Measurements from ENCODE around the gene DOCK2.
"Not testable (repeated sequence)": the region's sequence is repeated elsewhere in the genome, so short reads cannot be mapped to it uniquely, and the experiment has no call there.

Gene DOCK2

DNA sequence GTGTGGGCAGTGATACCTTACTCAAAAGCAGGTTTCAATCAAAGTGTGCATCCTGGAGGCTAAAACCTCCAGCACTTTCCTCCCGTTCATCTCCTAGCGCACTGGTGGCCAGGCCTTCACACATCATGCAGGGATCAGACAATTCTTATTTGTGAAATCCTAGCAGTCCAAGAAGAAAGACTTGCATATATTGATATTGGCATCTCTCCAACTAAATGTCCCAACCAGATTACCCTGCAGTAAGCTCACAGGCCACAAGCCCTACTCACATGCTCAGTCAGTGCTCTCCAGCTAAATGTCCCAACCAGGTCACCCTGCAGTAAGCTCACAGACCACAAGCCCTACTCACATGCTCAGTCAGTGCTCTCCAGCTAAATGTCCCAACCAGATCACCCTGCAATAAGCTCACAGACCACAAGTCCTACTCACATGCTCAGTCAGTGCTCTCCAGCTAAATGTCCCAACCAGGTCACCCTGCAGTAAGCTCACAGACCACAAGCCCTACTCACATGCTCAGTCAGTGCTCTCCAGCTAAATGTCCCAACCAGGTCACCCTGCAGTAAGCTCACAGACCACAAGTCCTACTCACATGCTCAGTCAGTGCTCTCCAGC, 196.7 kb downstream of the DOCK2 start:
- not testable (repeated sequence) for DNase-seq

DNA sequence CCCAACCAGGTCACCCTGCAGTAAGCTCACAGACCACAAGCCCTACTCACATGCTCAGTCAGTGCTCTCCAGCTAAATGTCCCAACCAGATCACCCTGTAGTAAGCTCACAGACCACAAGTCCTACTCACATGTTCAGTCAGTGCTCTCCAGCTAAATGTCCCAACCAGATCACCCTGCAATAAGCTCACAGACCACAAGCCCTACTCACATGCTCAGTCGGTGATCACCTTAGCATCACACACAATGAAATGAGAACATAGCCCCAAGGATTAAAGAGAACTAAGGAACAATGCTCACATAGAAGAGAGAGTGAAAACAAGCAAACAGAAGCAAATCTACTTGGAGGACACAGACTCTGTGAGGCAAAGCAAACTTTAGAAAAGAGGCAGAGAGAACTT, 197.5 kb downstream of the DOCK2 start:
- DNase-seq, result not testable (repeated sequence)

DNA sequence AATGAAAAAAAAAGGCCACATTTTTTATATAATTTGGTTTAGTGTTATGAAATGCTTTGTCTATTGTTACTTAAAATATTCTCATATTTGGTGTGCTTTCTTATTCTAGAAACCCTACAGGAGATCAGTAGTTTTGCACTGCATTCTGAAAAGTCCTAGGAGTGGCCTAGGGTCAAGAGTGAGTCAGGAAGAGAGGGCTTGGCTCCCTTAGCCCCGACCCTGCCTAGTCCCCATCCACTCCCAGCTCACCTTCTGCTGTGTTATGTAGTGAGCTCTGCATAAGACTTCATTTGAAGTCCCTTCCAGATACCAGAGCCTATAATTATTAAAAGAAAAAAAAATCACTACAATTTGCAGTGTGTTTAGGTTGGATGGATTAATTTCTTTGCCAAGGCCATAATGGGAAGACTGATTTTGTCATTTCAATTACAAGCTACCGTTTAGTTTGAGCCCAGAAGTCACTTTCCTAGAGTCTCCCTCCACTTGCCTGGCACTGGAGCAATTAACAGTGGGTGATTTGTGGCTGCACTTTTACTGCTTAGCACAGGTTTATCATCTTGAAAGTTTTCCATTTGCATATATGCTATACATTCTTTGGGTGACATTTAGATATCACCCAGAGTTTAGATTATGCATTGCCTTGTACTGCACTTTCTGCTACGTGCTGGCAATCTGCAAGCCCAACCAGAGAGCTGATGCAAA, 199.9 kb downstream of the DOCK2 start:
- no peak for DNase-seq

DNA sequence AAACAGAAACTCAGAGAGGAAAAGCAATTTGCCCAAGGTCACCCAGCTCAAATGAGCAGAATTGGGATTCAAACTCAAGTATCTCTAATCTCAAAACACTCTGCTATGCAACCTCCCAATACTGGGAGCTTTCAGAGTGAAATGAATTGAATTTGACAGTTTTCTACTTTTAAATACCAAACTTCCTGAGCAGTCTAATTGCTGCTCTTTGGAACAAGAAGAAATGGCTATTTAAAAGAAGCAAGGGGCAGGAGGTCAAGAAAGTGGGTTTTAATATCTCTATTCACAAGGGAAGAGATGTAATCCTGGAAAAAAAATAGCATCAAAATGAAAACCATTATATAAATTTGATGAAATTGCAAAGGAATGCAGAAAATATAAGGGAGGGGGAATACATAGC, 200.6 kb downstream of the DOCK2 start:
- DNase-seq, result no peak

DNA sequence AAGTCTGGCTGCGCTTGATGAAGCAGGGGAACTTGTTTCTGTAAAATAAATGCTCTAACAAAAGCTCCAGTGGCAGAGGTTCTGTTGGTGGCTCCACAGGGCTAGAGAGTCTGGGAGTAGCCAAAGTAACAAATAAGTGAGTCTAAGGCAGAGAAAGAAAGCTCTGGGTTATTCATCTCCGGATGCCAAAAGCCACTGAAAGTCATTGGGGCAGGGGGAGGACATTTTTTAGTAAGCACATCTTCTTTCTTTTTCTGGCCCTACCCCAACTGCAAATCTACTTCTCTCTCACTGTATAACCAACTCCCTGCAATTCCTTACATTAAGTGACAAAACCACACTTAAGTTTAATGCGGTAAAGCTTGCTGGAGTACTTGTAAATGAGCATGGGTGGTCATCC, 201.6 kb downstream of the DOCK2 start:
- DNase-seq, result no peak

DNA sequence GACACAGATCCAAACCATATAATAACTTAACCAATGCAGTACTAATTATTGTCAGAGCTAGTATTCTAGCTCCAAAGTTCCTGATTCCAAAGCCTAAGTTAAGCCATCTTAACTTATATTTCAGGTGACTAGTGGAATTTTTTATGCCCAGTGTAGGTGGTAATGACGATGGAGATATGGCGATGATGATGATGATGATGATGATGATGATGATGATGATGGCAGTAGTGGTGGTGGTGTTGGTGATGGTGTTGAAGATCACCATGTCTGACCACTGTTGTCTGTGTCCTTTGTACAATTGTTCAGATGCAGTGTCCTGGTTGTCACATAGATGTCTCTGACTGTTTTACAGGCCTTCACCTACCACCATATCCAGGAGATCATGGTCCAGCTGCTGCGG, 203.3 kb downstream of the DOCK2 start:
- no peak for DNase-seq

DNA sequence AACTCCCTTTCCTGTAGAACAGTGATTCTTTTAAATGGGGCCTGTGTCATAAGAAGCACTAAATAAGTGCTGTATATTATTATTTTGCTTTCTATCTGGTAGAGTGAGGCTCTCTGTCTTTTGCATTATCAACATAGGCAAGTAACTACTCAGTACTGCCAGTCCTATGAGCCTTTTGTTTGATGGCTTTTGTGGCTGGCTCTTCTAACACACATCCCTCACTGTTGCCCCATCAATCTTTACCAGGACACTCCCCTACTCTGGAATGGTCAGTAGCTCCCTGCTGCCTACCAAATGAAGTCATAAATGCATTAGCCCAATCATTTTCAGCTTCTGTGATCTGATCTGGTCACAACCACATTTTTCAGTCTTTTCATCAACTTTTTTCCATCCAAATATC, 205.6 kb downstream of the DOCK2 start:
- no peak for DNase-seq

DNA sequence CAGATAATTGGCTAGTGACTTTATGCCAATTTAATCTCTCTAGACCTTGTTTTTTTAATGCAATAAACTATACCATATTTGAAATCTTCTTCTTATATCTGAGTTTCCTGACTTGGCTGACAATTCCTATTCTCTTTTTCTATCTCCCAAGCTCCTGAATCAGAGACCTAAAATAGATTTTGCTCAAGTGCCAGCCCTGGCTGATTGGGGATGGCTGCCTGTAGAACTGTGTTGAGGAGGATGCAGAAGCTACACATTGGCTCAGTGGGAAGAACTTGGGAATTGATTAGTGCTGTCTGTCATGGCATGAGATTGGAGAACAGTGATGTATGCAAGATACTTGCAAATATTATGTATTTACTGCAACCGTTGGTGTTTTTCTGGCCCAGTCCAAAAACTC, 210.4 kb downstream of the DOCK2 start:
- DNase-seq, result no peak

DNA sequence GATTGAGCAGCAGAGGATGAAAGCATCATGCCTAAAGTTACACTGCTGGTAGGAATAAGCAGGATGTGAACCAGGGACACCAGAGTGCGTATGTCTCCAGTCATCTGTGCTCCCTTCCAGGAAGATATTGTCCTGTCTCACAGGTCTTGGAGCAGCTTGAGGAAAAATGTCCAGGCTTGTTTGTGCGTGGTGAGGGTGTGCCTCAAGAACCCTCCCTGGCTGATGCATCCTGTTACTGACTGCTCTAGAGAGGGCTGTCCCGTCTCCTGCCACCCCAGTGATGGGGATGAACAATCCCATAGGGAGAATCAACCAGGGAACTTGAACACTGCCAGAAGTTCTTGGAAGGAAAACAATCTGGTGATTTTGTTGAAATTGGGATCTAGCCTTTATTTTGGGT, 211.2 kb downstream of the DOCK2 start:
- DNase-seq, result no peak

DNA sequence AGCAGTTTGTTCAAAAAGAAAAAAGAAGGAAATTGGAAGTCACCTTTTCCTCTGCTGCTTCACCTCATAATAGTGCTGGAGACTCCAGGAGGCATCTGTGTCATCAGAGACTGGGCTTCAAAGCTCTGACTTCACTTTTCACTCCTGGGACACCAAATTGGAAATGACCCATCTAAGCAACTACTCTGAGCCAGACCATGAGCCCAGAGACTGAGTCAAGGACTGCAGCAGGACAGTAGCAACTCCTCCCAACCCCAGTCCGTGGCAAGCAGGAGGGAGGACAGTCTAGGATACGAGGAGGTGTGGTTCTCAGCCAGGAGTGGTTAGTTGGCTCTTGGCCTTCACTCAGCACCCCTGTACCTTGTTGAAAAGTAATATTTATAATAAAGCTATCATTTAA, 211.7 kb downstream of the DOCK2 start:
- no peak for DNase-seq

DNA sequence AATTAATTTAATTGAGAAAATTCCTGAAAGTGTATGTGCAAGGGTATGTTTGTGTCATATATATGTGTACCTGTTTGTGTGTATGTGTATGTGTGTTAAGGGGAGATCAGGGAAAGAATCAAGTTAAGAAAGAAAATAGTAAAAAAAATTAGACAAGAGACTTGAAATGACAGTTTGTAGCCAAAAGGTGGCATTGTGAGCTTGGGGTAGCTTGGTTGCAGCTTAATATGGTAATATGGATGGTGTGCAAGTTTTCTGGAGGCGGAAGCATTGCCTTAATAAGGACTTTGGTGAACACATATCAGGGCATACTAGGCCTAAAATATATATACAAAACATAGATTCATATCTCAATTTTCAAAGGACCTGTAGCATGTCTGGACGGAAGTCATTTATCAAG, 213.3 kb downstream of the DOCK2 start:
- no peak for DNase-seq

DNA sequence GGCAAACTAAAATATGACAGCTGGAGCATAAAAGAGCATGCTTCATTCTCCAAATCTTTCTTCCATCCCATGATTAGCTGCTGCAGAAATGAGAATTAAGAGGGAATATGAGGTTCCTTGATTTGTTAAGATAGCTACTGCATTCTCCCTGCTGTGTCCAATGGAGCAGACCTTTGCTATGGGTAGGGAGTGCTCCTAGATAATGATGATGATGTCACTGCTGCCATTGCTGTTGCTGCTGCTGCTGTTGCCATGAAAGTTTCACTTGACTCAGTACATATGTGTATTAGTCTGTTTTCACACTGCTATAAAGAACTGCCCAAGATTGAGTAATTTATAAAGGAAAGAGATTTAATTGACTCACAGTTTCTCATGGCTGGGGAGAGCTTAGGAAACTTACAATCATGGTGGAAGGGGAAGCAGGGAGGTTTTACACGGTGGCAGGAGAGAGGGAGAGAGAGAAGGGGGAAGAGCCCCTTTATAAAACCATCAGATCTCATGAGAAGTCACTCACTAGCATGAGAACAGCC, 214.3 kb downstream of the DOCK2 start:
- no peak for DNase-seq

DNA sequence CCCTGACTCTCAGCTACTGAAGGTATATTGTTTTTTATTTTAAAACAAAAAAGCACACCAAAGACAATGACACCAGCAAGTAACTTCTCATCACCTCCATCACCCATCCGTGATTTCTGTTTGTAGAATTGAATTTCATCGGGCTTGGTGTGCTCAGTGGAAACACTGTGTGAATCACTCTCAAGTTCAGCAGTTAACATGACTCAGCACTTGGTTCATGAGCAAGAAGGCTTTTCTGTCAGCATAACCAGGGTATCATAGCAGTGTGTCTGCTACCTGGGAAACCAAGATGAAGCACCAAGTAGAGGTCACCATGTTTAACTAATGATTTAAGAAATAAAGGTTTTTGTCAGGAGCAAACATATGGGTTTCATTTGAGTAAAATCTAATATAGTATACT, 219.5 kb downstream of the DOCK2 start:
- DNase-seq, result no peak

DNA sequence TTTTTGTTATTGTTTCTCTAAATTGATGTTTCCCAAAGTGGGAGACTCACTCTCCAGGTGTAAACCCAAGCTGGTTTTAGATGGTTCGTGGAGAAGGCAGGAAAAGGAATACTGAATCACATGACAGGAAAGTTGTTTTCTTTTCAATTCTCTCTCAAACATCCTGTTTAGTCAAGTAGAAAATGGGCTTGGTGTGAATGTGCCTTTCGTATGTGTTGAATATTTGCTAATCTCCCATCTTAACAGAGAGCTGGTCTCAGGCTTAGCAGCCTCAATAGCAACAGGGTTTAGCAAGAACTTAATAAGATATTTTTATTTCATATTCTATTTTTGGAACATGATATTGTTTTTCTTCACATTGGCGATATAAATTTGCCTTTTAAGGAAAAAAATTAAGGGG, 223.5 kb downstream of the DOCK2 start:
- DNase-seq, result no peak

DNA sequence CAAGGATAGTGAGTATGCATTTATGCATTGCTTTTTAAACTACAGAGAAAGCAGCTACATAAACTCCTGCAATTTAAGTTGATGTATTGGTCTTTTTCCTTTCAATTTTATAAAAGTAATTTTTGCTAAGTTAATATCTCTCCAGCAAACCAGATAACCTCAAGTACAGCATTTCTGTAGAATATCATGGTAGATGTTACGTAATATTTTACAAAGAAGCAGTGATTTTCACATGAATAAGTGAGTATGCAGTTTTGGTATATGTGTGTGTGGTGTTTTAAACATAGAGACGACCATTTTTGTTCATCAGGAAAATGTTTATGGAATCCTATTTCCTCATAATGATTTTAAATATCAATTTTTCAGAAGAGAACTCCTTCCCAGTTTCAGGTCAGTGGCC, 224.4 kb downstream of the DOCK2 start:
- no peak for DNase-seq

DNA sequence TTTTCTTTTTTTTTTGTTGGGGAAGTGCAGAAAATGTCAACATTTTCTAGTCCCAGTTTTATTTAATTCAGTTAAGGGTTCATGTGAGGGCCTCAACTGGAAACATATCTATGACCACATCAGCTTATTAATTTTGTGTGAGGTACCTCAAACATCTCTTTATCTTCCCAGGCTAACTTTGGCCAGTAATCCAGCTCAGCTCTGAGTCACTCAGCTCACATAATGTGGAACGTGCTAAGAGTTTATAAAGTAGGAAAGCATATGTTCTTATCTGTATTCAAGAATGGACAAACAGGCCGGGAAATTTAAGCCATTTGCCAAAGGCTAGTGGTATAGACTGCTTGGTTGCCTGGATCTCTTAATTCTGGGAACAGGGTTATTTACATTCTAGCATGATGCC, 224.9 kb downstream of the DOCK2 start:
- DNase-seq, result no peak

DNA sequence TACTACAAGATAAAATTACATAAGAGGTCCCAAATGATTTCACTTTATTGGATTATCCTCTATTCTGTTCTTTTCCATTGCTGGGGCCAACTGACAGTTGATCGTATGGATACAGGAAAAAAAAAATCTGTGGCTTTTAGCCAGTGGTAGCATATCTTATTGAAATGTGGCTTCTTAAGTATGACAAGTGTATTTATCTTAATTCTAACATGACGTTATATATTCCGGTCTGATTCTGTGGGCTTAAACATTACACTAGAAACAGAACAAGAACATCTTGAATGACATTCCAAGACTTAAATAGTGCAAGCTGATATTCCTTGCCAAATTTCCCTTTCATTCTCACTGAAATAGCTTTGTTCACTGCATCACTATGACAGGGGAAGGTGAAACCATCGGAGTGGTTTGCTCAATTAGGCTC, 225.3 kb downstream of the DOCK2 start:
- DNase-seq, result no peak

DNA sequence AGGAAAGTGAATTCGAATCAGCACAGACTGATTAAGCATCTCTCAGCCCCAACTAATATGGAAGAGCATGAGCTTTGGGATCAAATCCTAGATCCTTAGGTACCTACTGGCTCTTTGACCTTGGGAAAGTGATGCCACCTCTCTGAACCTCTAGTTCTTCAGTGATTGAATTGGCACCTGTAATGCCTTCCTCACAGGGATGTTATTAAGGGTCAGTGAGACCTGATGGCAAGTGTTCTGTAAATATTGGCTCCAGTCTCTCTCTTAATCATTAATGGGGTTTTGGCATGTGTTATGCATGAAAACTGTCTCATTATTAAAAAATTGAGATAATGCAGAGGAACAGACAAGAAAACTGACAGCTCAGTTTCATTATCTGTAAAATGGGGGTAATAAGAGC, 227.4 kb downstream of the DOCK2 start:
- no peak for DNase-seq

DNA sequence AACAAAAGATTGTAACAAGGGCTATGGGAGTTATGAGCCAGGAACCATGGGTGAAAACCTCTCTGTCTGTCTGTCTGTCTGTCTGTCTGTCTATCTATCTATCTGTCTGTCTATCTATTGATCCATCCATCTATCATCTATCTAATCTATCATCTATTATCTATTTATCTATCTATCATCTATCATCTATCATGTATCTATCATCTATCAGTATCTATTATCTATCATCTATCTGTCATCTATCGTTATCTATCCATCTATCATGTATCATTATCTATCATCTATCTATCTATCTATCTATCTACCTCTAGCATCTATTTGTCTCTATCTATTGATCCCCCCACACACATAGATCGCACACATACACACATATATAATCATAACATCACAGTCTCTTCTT, 230.3 kb downstream of the DOCK2 start:
- no peak for DNase-seq

DNA sequence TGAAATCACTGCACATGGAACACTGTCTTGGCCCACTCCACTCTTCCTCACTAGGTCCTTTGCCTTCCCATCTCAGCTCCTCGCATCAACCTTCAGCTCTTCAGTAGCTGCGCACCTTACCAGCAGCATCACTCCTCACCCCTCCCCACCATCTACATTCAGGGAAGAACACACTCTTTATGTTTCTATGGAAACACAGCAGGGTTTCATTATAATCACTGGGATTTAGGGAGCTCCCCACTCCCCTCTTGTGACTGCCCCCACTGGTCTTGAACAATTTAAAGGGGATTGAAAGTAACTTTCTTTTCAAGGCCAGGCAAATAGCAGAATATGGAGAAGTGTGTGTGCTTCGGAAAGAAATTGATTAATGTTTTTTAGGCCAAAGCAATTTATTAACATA, 232.0 kb downstream of the DOCK2 start:
- DNase-seq, result no peak

DNA sequence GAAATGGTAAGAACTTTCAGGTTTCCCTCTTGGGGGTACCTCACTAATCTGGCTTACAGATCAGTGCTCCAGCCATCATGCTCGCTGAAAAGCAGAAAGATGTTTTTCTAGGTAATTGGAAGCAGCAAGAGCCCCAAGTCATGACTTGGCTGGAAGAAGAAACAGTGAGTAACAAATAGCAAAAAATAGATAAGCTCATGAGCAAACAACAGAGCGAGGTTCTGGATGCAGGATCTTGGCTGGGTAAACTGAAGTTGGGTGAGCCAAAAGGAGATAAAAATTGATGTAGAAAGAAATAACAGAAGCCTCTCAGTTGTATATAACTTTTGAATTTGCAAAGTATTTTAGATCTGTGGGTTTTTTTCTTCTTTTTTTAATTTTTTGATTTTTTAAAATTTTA, 233.1 kb downstream of the DOCK2 start:
- no peak for DNase-seq

DNA sequence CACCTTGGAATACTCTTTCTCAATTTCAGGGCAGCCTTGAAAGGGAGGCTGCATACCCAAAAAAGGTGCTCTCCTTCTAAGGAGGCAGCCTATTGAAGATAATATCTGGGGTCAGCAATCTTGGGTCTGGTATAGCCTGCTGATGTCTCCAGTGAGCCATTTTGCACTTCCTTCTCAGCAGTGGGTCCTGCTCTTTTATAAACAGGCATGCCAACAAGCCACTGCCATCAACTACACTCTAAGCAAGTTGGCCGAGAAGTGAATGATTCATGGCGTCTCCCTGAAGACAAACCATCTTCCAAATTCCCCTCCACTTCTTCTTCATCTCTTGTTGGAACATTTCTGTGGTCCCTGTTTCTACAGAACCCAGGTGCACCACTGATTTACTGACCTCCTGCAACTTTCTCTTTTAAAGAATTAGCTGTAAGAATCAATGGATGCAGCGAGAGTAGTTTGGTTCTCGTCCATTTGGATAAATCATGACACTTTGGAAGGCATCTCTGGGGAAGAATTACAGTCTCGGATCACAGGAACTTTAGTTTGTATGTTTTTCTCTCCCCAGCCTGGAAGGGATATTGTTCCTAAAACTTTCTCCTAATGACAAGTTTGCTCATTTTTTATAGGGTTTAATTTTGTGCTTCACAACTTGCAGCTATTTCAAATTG, 234.9 kb downstream of the DOCK2 start:
- DNase-seq, result no peak

DNA sequence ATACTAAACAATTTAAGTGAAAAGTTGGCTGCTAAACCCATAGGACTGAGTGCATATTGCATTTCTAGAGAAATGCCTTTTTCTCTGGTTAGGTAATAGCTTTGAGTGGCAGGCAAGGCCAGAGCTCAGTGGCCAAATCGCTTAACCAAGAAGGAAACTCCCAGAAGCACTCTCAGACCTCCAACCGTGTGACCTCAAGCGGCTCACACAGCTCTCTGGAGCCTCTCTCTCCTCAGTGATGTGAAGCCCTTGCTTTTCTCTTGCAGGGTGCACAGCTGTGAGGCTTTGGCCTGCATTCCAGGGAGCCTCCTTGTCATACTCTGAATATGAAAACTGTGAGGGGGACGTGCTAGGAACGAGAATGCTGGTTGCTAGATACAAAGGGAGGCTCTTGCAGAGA, 236.6 kb downstream of the DOCK2 start:
- no peak for DNase-seq

DNA sequence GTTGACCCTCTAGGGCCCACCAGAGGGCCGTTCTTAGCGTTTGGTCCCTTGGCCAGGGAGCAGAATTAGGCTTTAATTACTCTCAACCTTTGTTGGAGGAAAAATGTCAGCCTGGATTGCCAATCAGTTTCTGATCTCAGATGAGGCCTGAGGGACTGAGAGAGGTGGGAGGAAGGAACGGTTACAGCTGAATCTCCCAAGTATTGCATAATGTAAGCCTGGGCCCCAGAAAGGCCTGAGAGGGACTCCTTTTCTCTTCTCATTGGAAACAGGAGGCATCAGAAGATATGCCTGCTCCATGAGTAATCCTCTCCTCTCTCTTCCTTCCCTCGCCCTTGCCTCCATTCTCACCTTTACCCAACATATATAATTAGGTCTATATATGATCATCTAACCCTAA, 237.5 kb downstream of the DOCK2 start:
- DNase-seq, result no peak

All from DMS153 (cell line).